C4-2B (cell line): Measurements from ENCODE around the gene CTXND2.

ENCODE experiments used
- ZFX ChIP-seq: fragments of 450-650 bp; IDR thresholded peaks from 2 replicates; pipeline ENCODE4 v1.6.1; 2017
- TF ChIP-seq, protein P1 (sequence below): fragments of 450-650 bp; conservative IDR thresholded peaks from 2 replicates; pipeline ENCODE4 v1.5.1; 2017; ENCODE audit warnings: mild to moderate bottlenecking

DNA sequence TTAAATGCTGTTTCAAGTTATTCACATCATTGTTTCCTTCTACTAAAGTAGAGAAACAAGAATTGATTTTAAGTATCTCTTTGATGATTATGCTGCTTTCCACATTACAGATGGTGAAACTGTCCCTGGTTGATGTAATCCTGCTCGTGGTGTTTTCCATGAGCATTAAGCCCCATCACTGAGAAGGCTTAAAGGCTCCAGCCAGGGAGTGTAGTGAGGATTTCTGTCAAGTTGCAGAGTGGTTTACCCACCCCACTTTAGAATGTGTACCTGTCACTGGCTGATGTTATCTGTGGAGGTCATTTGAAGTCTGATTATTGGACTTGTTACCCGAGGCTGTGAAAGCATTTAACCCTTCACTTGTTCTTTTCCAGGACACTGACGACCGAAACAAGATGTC, 74.8 kb downstream of the CTXND2 start:
- TF ChIP-seq, protein P1, sequence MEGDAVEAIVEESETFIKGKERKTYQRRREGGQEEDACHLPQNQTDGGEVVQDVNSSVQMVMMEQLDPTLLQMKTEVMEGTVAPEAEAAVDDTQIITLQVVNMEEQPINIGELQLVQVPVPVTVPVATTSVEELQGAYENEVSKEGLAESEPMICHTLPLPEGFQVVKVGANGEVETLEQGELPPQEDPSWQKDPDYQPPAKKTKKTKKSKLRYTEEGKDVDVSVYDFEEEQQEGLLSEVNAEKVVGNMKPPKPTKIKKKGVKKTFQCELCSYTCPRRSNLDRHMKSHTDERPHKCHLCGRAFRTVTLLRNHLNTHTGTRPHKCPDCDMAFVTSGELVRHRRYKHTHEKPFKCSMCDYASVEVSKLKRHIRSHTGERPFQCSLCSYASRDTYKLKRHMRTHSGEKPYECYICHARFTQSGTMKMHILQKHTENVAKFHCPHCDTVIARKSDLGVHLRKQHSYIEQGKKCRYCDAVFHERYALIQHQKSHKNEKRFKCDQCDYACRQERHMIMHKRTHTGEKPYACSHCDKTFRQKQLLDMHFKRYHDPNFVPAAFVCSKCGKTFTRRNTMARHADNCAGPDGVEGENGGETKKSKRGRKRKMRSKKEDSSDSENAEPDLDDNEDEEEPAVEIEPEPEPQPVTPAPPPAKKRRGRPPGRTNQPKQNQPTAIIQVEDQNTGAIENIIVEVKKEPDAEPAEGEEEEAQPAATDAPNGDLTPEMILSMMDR = no peak
- TF ChIP-seq ZFX = no peak
